NT2/D1 (cell line): ENCODE data around the gene EEF2KMT.

Experiments
- DNase-seq: peaks from one replicate; pipeline ENCODE4 v3.0.0-alpha.2; 2011; ENCODE audit warnings: low read depth, low spot score
- H3K27me3 ChIP-seq: 2 replicates; pipeline ENCODE4 v1.6.0; 2011; ENCODE audit warnings: mild to moderate bottlenecking; ENCODE audit not compliant: insufficient read length, insufficient read depth
- H3K36me3 ChIP-seq: 2 replicates; pipeline ENCODE4 v1.6.1; 2011; ENCODE audit warnings: mild to moderate bottlenecking, low read length, mixed read lengths; ENCODE audit not compliant: insufficient read depth, insufficient read length
- H3K4me1 ChIP-seq: 2 replicates; pipeline ENCODE4 v1.5.1; 2011; ENCODE audit not compliant: insufficient read depth, insufficient read length
- H3K4me3 ChIP-seq: 2 replicates; pipeline ENCODE4 v1.5.1; 2011; ENCODE audit warnings: low read depth; ENCODE audit not compliant: insufficient read length
- H3K9ac ChIP-seq: 2 replicates; pipeline ENCODE4 v1.6.0; 2011; ENCODE audit warnings: low read depth; ENCODE audit not compliant: insufficient read length
- H3K9me3 ChIP-seq: 2 replicates; pipeline ENCODE4 v1.5.1; 2011; ENCODE audit warnings: mild to moderate bottlenecking, low read length; ENCODE audit not compliant: insufficient read depth
- SUZ12 ChIP-seq: IDR thresholded peaks from 2 replicates; pipeline ENCODE4 v1.6.1; 2011; ENCODE audit not compliant: insufficient read length, insufficient read depth; ENCODE audit errors: extremely low read depth
- YY1 ChIP-seq: IDR thresholded peaks from 2 replicates; pipeline ENCODE4 v1.6.1; 2011; ENCODE audit not compliant: insufficient read length, insufficient read depth
- ZNF274 ChIP-seq: IDR thresholded peaks from 2 replicates; pipeline ENCODE4 v1.6.1; 2011; ENCODE audit warnings: mild to moderate bottlenecking, low read depth, low read length

EEF2KMT gene

GRCh38 chr16:5071341-5071680, 26.3 kb downstream of the EEF2KMT start:
- H3K9me3 ChIP-seq: no peaks in the 10 kb centered on the region
- H3K4me1 ChIP-seq: no peaks in the 10 kb centered on the region
- peak overlapping the region; percentile 93 for H3K9ac ChIP-seq
- no peaks in the 10 kb centered on the region for H3K27me3 ChIP-seq
- DNase-seq: no peak
- TF ChIP-seq YY1: no peak
- no peak for TF ChIP-seq SUZ12
- TF ChIP-seq ZNF274: no peak
- H3K36me3 ChIP-seq: peaks cover 33% of the 10 kb centered on the region
- peak overlapping the region; percentile 91 for H3K4me3 ChIP-seq

- TF ChIP-seq SUZ12 (no peak), YY1 (no peak), ZNF274 (no peak)
- peaks cover 26% of the 10 kb centered on the region for H3K36me3 ChIP-seq
- DNase-seq: no peak
- no peaks in the 10 kb centered on the region for H3K9me3 ChIP-seq
- H3K9ac ChIP-seq: no peak overlapping the region
- no peak overlapping the region for H3K4me3 ChIP-seq
- no peaks in the 10 kb centered on the region for H3K27me3 ChIP-seq
- peaks cover 4% of the 10 kb centered on the region for H3K4me1 ChIP-seq
Observed at GRCh38 chr16:5070431-5071186, 27.0 kb downstream of the EEF2KMT start.

GRCh38 chr16:5069854-5070253, 27.7 kb downstream of the EEF2KMT start:
- TF ChIP-seq SUZ12 (no peak), YY1 (no peak), ZNF274 (no peak)
- peaks cover 8% of the 10 kb centered on the region for H3K4me1 ChIP-seq
- no peak overlapping the region for H3K9ac ChIP-seq
- peaks cover 18% of the 10 kb centered on the region for H3K36me3 ChIP-seq
- H3K9me3 ChIP-seq: no peaks in the 10 kb centered on the region
- DNase-seq: no peak
- no peaks in the 10 kb centered on the region for H3K27me3 ChIP-seq
- H3K4me3 ChIP-seq: no peak overlapping the region

- Histone ChIP-seq H3K4me3 (no peak overlapping the region), H3K4me1 (peaks cover 8% of the 10 kb centered on the region), H3K27me3 (no peaks in the 10 kb centered on the region), H3K9ac (no peak overlapping the region), H3K9me3 (no peaks in the 10 kb centered on the region), H3K36me3 (peaks cover 10% of the 10 kb centered on the region)
- no peak for DNase-seq
- TF ChIP-seq SUZ12: no peak
- no peak for TF ChIP-seq YY1
- no peak for TF ChIP-seq ZNF274
Observed at GRCh38 chr16:5069048-5069447, 28.5 kb downstream of the EEF2KMT start.

- TF ChIP-seq ZNF274 (no peak), SUZ12 (no peak), YY1 (no peak)
- no peak overlapping the region for H3K4me3 ChIP-seq
Observed at GRCh38 chr16:5066511-5066910, 31.1 kb downstream of the EEF2KMT start.

GRCh38 chr16:5065813-5066212, 31.8 kb downstream of the EEF2KMT start, which contains the start of gene C16orf89:
C16orf89 (minus strand) TSS chr16:5065956; CDS start chr16:5065908, 48 bp downstream.
- no peak for DNase-seq
- Histone ChIP-seq H3K36me3 (no peaks in the 10 kb centered on the region), H3K9me3 (no peaks in the 10 kb centered on the region), H3K4me1 (peaks cover 18% of the 10 kb centered on the region), H3K9ac (peak within 1 kb of the TSS; percentile 62), H3K27me3 (no peaks in the 10 kb centered on the region), H3K4me3 (no peak within 1 kb of the TSS)
- TF ChIP-seq ZNF274 (no peak), SUZ12 (no peak), YY1 (no peak)

More at GRCh38 chr16:5066511-5066910, 31.1 kb downstream of the EEF2KMT start:
- peaks cover 18% of the 10 kb centered on the region for H3K4me1 ChIP-seq
- H3K9ac ChIP-seq: no peak overlapping the region
- H3K9me3 ChIP-seq: no peaks in the 10 kb centered on the region
- H3K27me3 ChIP-seq: no peaks in the 10 kb centered on the region
- DNase-seq: no peak
- H3K36me3 ChIP-seq: no peaks in the 10 kb centered on the region

GRCh38 chr16:5065326-5065725, 32.3 kb downstream of the EEF2KMT start:
- Histone ChIP-seq H3K9ac (peak overlapping the region; percentile 62), H3K27me3 (no peaks in the 10 kb centered on the region), H3K9me3 (no peaks in the 10 kb centered on the region), H3K4me3 (no peak overlapping the region), H3K36me3 (no peaks in the 10 kb centered on the region), H3K4me1 (peaks cover 19% of the 10 kb centered on the region)
- no peak for TF ChIP-seq ZNF274
- no peak for TF ChIP-seq SUZ12
- no peak for TF ChIP-seq YY1
- no peak for DNase-seq
